Hematopoietic multipotent progenitor cell (in vitro differentiated cells): ENCODE data around the gene FADS1. TPM values are rescaled to one million over a fixed set of nuclear protein-coding genes. Genes with fewer than 3 reads are reported as not detected.
A peak's percentile ranks its signal among the peaks of the same experiment; 100 is the strongest.

ENCODE experiments used
- DNase-seq, 3 donors: peaks; one replicate each; pipeline ENCODE4 v3.0.0-alpha.2; 2011 to 2015; ENCODE audit warnings: low read depth in 2 of 3, low spot score in 2 of 3
- total RNA-seq: library from RNA; depleted of rRNA; stranded (reverse); fragments of >200 nt; gene quantifications from one replicate; pipeline ENCODE4 v1.2.3, GENCODE V29; 2012

The FADS1 gene
- total RNA-seq, 1 donor = 61.1 TPM

DNA sequence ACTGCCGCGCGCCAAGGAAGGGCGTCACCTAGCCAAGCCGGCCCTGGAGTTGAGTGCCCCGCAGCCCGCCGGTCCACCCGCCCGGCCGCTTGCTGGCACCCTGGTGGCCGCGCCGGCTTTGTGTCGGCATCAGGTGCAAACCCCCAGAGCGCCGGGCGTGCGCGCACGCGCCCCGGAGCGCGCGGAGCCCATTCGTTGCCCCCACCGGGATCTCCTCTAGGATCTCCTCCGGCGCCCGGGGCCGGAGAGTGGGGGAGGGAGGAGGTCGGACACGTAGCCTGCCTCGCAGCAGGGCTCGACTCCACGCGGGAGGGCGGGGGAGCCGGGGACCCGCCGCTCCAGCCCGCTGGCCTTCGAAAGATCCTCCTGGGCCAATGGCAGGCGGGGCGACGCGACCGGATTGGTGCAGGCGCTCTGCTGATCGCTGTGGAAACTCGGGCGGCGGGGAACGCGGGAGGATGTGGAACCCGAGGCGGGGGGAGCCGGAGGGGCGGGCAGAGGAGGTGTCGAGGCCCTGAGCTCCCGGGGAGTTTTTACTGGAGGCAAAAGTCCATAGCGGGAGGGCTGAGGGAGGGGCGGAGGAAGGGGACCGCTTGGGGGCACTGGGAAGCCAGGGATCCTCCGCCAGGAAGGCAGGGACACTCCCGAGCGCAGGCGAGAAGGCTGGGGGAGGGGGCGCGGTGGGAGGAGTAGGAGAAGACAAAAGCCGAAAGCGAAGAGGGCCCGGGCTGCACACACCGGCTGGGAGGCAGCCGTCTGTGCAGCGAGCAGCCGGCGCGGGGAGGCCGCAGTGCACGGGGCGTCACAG is 11.0 kb upstream of the FADS1 start, which contains the start of gene FADS2:
Gene FADS2 (plus strand): TSS at position 730 of the 808 bp plus-strand sequence. CDS start 91 bp downstream, outside the sequence.
- peak in 2 of 3 donors; percentile 84 to 90 for DNase-seq

- DNase-seq = peak in 2 of 3 donors; percentile 81 to 85
Observed at GRCh38 chr11:61826930-61827570, 10.2 kb upstream of the FADS1 start.

- no peak for DNase-seq
Observed at GRCh38 chr11:61820174-61820573, 3.4 kb upstream of the FADS1 start.

DNA sequence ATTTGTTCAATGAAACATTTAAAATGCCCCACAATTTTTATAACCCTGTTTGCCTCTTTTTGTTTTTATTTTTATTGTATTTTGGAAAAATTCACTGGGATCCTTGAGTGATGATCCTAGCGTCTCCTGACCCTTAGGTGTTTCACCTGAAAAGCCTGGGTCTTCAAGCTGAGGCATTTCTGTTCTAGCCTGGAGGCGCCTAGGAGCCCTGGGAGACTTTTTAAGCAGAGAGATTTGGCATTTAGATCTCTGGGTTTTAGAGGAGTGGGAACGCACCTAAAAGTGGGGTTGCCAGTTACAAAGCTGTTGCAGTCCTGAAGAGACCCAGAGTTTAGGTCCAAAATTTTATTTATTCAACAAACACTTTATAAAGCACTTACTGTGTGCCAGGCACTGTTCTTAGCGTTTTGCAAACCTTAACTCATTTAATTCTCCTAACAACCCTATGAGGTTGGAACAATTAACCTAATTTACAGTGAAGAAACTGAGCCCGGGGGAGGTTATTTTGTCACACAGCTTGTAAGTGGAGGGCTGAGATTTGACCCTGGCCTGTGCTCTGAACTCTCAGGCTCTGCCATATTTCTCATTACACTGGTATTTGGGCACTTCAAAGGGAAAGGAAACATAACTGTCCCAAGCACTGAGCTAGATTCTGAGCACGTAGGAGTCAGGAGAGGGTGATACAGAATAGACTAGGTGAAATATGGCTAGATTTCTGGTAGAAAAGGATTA is 834 bp upstream of the FADS1 start:
- no peak for DNase-seq

- DNase-seq = peak in 2 of 3 donors; percentile 83 to 86
Observed at GRCh38 chr11:61815790-61816735, 740 bp downstream of the FADS1 start.

DNA sequence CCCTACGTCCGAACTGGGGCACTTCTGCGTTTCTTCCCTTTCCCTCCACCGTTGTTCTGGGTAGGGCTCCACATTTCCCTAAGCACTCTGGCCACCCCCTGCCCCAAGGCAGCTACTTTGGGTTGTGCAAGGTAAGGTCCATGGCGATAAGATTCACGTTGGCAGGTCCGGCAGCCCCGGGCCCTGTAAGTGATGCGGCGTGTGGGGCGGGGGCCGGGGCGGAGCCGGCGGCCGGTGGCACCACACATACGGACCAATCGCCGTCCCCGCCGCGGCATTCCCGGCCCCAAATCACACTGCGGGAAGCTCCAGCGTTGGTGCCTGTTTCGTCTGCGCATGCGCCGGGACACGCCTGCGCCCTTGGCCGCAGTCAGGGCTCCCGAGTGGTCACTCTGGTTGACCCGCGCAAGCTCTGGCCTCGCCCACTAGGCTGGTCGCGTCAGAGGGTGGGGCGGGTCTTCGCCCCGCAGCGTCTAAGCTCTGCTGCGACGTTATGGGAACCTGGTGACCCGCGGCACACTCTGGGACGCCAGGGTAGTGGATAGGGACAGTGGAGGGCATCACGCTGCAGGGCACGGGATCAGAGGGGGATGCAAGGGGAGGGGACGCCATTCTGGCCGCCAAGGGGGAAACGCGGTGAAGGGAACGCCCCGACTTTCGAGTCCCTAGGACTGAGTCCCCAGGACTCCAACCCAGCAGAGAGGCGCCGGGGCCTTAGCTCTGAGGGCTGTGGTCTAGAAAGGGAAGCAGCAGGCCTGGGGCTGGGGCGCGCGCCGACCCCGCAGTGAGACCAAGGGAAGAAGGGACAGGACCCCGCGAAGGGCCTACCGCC is 1.6 kb downstream of the FADS1 start:
- DNase-seq = peak in 2 of 3 donors; percentile 65 to 80

DNA sequence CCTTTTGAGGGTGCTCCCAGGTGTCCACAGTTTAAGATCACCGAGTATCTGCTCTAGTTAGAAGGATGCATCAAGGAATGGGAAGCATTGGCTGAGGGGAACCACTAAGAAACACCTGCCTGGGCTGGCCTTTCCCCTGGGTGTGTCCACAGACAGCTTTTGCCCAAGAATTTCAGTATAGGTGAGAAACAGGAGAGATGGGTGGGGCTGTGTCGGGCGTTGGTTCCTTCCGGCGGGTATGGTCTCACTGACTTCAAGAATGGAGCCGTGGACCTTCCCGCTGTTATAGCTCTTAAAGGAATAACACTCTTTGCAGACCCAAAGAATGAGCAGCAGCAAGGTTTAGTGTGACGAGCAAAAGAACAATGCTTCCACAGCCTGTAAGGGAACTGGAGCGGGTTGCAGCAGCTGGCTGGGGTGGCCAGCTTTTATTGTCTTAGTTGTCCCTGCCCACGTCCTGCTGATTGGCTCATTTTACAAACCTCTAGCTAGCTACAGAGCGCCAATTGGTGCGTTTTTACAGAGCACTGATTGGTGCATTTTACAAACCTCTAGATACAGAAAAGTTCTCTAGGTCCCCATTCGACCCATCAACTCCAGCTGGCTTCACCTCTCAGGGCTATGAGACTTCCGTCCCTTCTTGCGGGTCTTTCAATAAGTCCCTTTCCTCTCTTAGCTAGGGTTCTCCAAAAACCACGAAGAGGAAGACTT is 2.4 kb downstream of the FADS1 start:
- peak in 2 of 3 donors; percentile 55 to 80 for DNase-seq

DNA sequence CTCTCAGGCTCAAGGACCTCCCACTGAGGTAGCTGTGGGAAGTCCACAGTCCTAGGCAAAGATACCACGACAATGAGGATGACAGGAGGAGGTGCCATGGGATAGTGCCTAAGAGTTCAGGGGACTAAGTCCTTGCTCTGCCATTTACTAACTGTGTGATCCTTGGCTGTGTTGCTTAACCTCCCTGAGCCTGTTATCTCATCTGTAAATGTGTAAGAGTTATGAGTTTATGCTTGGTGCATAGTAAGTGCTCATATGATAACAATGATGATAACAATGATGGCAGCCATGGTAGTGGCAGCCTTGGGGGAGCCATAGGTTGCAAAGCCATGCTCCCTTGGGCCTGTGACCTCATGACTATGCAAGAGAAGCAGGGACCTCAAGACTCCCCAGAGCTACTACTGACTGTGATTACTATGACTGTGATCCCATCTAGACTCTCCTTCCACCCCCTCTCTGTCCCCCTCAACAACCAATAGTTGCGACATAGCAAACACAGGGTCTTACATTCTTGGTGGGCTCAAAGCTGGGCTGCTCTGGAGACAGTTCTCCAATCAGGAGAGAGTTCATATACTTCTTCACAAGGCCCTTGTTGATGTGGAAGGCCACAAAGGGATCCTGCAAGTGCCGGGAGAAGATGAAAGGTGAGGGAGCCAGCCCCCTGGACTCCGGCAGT is 3.9 kb downstream of the FADS1 start:
- DNase-seq = no peak

- no peak for DNase-seq
Observed at GRCh38 chr11:61811831-61812230, 5.0 kb downstream of the FADS1 start.

DNA sequence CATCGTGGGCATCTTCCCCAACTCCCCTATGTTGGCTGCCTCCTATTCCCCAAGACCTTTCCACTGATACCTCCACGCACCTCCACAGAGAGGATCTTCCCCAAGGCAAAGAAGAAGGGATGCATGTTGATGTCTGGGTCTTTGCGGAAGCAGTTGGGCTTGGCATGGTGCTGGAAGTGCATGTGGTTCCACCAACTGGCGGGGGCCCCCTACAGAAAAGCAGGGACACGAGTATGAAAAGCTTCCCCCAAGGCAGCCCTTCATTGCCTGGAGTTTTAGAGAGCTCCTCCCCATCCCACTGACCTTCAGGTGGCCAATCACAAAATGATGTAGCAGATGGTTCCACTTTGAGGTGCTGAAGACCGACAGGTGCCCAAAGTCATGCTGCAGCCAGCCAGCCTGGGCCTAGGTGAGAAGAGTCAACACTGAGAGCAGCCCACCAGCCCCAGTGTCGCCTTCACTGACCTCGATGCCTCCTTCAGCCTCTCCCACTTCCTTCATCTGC is 6.1 kb downstream of the FADS1 start:
- no peak for DNase-seq

DNA sequence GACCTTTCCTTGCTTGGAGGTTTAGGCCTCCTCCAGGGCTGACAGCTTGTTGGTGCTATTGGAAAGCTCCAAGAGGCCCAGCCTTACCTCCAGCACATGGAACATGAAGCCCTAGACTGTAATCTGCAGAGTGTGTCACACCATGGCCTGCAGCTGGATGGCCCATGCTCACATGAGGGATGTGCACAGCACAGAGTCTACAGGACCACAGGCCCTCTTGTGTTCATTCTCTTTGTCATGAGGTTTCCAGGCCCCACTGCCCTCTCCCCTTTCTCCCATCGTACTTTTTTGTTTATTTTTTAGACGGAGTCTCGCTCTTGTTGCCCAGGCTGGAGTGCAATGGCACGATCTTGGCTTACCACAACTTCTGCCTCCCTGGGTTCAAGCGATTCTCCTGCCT is 10.0 kb downstream of the FADS1 start:
- DNase-seq = no peak

DNA sequence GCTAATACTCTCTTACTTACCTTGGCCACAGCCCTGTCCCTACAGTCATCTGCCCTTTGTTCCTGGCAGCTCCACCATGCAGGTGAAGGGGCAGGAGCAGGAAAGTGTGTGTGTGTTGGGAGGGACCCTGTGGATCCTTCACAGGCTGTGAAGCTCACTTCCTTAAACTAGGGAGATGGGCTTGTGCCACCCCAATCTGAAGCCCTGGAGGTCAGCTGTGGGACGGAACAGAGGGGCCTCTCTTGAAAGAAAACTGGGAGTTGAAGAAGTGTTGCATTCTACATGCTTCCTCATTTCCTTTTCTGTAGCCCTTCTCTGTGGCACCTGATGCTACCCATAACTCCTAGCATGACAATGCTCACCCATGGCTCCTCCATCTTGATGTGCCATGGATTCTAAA is 11.7 kb downstream of the FADS1 start:
- no peak for DNase-seq

DNA sequence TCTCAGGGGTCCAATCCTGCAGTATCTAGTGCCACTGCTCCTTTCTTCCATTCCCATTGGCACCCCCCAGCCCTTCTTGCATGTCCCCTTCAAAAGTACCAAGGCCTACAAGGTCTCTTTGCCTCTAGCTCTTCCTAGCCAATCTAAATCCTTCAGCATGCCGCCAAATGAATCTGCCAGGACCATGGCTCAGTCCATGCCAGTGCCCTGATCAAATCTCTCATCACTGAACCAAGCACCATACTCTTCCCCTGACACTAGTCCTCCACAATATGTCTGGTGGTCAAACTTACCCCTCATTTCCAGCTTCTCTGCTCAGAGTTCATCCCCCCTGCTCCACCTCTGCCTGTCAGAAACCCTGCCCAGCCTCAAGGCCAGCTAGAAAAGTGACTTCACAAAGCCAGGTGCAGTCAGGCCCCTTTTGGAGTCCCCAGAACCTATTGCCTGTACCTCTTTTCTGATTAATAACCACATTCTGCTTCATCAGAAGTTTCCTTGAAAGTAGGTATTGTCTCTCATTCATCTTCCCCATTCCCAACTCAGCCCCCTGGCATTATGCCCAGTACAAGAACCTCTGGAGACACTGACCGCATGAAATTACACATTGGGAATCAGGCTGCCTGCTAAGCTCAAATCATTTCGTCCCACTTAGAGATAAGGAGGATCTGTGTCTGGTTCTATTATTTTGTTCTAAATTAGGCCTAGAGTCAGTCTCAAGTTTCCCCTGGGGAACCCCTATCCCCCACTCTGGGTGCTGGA is 12.7 kb downstream of the FADS1 start:
- DNase-seq = no peak

GRCh38 chr11:61802605-61803004 is 14.2 kb downstream of the FADS1 start:
- no peak for DNase-seq

GRCh38 chr11:61800331-61801281 is 16.2 kb downstream of the FADS1 start:
- no peak for DNase-seq

- no peak for DNase-seq
Observed at GRCh38 chr11:61799665-61800284, 17.0 kb downstream of the FADS1 start.
